HG03159 (cell line): ENCODE measurements around the gene EEPD1.

Experiments used
- ATAC-seq: cut with Tn5 transposase; IDR thresholded peaks from one replicate; pipeline ENCODE4 v1.9.1; 2021; ENCODE audit warnings: mild to moderate bottlenecking, moderate library complexity; ENCODE audit not compliant: unreplicated experiment

Gene EEPD1

GRCh38 chr7:36154255-36155212 is 1.5 kb downstream of the EEPD1 start:
- no peak for ATAC-seq

DNA sequence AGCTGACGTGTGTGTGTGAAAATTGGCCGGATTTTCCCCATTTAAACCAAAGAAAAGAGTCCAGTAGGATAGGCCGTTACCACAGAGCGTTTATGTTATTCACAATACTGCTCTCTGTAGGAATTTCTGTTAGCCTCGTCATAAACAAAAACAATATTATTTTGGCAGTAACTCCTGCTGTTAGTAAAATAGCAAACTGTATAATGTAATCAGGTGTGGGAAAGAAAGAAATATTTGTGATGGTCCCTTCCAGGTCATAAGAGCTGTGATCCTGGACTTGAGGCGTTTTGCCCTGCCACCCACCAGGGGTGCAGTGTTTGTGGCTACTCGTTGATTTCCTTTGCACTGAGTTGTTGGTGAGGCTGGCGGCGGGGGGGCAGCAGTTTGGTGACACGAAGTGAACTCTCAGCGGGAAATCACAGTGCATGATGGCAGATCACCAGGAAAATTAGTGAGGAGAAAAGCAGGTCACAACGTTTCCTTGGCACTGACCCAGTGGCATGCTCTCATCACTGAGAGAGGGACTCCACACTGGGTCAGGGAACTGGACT is 2.8 kb downstream of the EEPD1 start:
- no peak for ATAC-seq

DNA sequence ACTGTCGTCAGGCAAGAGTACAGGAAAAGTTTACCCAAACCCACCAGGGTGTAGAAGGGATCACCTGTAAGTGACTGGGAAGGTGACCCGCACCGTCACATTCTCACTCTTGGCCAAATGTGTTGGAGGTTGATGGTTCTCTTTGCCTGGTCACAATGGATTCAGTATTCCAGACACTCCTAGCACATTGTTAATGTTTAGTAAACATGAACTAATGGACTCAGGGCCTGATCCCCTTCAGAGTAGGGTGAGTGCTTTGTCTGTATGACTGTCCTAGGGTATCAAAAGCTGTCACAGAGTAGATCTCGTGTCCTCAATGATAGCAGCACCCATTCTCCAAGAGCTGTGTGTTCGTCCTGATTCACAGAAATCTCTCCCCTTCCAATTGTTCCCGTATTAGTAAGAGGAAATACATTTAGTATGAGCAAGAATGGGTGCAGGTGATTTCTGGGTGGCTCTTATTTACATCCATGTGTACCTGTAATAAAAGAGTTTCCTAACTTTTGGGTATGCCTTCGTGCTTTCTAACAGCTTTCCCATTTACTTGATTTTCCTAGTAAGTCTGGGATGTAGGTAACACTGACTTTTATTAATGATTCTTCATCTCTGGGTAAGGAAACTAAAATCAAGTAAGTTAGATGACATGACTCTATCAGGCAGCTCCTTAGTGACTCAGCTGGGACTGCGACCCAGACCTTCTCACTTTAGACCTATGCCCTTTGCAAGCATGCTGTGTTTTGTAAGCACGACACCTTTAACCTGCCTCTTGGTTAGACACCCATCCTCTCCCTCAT is 4.7 kb downstream of the EEPD1 start:
- ATAC-seq = no peak

DNA sequence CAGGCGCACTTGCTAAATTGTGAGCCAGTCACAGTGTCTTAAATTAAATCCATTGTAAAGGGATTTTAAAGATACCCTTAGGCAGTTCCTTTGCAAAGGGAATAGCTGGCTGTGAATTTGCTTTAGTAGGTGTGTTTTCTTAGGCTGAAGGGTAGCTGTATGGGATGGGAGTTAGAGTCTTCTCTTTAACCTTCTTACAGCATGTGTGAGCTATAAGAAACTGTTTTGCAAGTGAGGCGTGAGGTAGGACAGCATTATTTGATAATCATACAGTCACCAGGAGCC is 5.2 kb downstream of the EEPD1 start:
- no peak for ATAC-seq

GRCh38 chr7:36159618-36160017 is 6.6 kb downstream of the EEPD1 start:
- no peak for ATAC-seq

GRCh38 chr7:36160313-36160712 is 7.3 kb downstream of the EEPD1 start:
- no peak for ATAC-seq

DNA sequence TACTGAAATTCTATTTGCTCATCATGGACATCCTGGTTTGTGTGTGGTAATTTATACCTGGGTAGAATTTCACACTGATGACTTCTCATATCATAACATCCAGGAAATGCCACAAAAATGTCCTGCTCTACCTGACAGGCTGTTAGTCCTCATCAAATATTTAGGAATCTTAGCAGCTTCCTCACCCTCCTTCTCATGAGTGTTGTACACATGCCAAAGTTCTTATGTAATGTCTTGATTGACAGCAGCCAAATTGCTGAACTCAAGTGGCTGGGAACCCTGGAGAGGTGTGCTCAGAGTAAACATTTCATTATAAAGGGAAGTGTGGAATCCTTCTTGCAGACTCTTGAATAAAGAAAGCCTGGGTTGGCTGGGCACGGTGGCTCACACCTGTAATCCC is 8.9 kb downstream of the EEPD1 start:
- no peak for ATAC-seq

GRCh38 chr7:36165059-36165458 is 12.0 kb downstream of the EEPD1 start:
- ATAC-seq = no peak

DNA sequence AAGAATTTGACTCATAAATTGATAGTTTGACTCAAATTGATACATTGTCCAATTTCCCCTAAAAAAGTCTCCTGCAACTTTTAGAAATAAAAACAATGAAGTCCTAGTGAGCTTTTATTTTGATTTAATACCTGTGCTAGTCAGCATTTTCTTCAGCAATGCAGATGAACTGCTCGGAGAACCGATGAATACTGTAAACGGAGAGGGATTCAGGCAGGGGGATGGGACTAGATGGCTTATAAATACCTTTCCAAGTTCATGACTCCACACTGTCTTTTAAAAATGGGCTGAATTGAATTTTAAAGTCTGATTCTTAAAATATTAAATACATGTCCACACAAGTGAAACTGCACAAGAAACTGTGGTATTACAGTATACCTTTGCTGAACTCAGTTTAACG is 12.7 kb downstream of the EEPD1 start:
- ATAC-seq = no peak

- no peak for ATAC-seq
Observed at GRCh38 chr7:36167403-36168050, 14.5 kb downstream of the EEPD1 start.

GRCh38 chr7:36171503-36171902 is 18.4 kb downstream of the EEPD1 start:
- ATAC-seq = peak; percentile 77

- no peak for ATAC-seq
Observed at GRCh38 chr7:36175886-36176285, 22.8 kb downstream of the EEPD1 start.

GRCh38 chr7:36176697-36177096 is 23.6 kb downstream of the EEPD1 start:
- no peak for ATAC-seq

DNA sequence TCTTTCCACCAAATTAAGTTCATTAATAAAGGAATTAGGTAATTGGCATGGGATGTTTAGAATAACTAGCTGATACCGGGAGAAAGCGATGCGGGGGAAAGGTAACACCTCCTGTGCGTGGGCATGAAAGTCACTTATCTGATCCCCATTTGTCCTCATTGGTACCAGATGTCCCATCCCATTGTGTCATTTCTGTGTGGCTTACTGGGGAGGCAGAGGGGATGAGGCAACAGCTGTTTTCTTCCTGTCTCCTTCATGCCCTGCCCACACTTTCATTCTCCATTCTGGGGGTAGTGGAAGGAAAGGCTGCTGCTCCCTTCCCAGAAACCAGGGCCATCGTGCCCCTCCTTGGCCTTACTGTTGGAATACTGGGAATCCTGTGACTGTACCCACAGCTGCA is 27.1 kb downstream of the EEPD1 start:
- no peak for ATAC-seq

DNA sequence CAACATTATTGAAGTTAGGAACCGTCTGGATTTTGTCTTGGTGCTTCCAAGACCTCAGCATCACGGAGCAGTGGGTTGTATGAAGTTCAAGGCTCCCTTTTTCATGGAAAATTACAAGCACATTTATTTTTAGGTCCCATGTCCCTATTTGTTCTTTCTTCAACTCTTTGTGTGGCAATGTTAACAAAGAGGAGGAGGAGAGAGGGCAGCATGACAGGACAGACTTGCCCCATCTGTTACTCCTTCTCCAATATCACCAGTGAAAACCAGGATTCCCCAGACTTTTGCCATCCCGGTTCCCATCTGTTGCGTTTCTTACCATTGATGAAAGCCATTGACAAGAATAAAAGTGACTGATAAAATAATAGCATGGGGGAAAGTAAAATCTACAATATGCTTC is 28.6 kb downstream of the EEPD1 start:
- ATAC-seq = no peak

DNA sequence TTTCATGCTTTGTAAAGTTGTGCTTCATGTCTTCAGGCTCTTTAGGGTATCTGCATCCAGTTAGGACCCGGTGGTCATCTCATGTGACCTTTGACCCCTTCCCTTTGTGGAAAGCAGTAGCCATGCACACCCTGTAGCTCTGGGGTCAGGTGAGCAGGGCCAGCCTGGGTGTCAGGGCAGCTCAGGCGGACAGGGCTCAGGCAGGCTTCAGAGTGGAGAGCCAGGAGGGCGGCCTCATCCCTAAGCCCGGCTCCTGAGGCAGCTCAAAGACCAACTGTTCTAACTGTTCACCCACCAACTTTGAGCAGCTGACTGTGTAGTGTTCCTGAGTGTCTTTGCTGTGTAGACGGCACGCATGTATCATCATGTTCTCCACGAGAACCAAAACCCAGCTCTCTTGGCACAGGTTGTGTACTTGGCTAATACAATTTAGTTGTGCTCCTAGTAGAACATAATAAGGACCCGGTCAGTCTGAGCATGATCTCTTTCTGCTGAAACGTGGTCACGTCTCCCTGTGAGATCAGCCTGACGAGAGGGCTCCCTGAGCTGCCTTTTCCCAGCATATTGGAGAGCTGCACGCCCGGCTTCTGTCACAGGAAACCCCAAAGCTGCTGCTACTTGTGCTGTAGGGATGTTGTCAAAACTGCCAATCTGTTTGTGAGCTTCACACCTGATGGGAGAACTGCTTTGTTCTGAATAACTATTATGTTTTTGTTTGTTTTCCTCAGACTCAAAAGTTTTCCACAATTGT is 30.0 kb downstream of the EEPD1 start:
- no peak for ATAC-seq

DNA sequence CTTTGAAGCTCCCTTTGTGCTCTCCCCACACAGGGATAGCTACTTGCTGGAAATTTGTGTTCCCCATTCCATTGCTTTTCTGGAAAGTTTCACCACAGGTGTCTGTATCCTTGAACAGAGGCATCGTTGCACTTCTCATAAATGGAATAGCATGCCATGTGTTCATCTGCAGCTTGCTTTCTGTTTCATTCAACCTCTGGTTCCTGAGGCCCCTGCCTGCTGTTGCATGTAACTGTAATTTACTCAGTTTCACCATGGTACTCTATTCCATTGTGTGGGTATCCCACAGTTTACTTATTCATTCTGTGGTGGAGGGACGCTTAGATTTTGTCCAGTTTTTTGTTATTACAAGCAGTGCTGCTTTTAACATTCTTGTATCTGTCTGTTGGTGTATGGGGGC is 32.0 kb downstream of the EEPD1 start:
- ATAC-seq = no peak

GRCh38 chr7:36185756-36186155 is 32.7 kb downstream of the EEPD1 start:
- ATAC-seq = no peak

DNA sequence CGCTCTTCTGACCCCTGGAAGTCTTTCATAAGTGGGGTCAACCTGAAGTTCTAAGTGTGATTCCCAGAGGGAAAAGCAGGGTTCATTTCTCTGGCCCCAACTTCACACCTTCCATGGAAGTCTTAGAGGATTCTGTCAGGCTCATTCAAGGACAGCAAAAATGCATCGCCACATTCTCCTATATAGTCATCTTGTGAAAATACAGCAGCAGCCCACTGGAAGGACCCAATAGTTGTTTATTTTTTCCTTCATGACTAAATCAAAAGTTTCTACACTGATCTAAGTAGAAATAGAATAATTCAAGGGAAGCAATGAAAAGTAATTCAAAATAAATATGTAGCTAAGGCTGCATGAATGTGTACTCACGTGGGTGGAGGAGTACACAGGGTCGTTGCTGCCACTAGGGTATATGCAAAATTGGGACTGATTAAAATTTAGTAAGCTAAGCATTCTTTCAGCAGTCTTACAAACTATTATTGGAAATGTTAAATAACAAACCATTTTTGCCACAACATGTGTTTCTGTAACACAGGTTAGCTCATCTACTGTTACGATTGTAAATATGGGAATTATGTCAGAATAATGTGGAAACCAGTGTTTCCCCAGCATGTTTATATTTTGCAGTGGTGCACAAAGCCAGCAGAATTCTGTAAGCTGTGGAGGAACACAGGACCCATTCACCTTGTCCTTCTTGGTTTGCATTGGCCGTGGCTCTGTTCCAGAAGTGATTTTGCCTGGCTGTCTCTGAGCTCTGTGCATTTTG is 33.5 kb downstream of the EEPD1 start:
- ATAC-seq = no peak

- ATAC-seq = no peak
Observed at GRCh38 chr7:36188266-36188665, 35.2 kb downstream of the EEPD1 start.
